ENCODE measurements around the gene LTB4R2.

- TF ChIP-seq CTCF (conservative IDR thresholded peaks at IDR 0.05; ENCODE audit: low read length) = no peak
- TF ChIP-seq EZH2phosphoT487 (IDR thresholded peaks at IDR 0.05; ENCODE audit: borderline replicate concordance, low read depth, low read length) = no peak
These were observed 31.5 kb upstream of the LTB4R2 start for GRCh38 chr14:24278424-24278823.

Data from OCI-LY7 (cell line).